ENCODE results near the gene MYO1F.

GRCh38 chr19:8478598-8478997, 98.6 kb downstream of the MYO1F start:
- no peak for TF ChIP-seq CTCF (IDR thresholded peaks at IDR 0.05; ENCODE audit: borderline replicate concordance, extremely low read depth, low read length, poor library complexity, severe bottlenecking)
- TF ChIP-seq EZH2 (IDR thresholded peaks at IDR 0.05; ENCODE audit: borderline replicate concordance, low read depth, low read length, severe bottlenecking): no peak

All from DND-41 (cell line).